Loucy (cell line): ENCODE measurements around the gene SLC22A8.

Experiments
- H2AFZ ChIP-seq: fragments of 200-600 bp; sonication (generic); 2 replicates; pipeline ENCODE4 v1.6.0; 2016; ENCODE audit warnings: antibody characterized with exemption, mild to moderate bottlenecking, low read length, moderate library complexity
- H3F3A ChIP-seq: fragments of 200-600 bp; 2 replicates; pipeline ENCODE4 v1.6.0; 2016; ENCODE audit warnings: antibody characterized with exemption, low read depth, mild to moderate bottlenecking
- H3K27me3 ChIP-seq: fragments of 200-600 bp; sonication (generic); 2 replicates; pipeline ENCODE4 v1.6.1; 2014; ENCODE audit warnings: low read length, mild to moderate bottlenecking; ENCODE audit not compliant: insufficient read depth, poor library complexity, severe bottlenecking
- H3K36me3 ChIP-seq: fragments of 200-600 bp; sonication (generic); 2 replicates; pipeline ENCODE4 v1.6.1; 2016; ENCODE audit warnings: low read length; ENCODE audit not compliant: insufficient read depth
- H3K4me1 ChIP-seq: fragments of 200-600 bp; sonication (generic); 2 replicates; pipeline ENCODE4 v1.5.1; 2014; ENCODE audit warnings: low read length, mild to moderate bottlenecking; ENCODE audit not compliant: insufficient read depth, poor library complexity, severe bottlenecking
- H3K4me2 ChIP-seq: fragments of 200-600 bp; sonication (generic); 2 replicates; pipeline ENCODE4 v1.6.0; 2014; ENCODE audit warnings: antibody characterized with exemption, low read length, low read depth, mild to moderate bottlenecking; ENCODE audit not compliant: poor library complexity, severe bottlenecking
- H3K4me3 ChIP-seq: fragments of 200-600 bp; sonication (generic); 2 replicates; pipeline ENCODE4 v1.5.1; 2014; ENCODE audit warnings: low read length, mild to moderate bottlenecking, mixed read lengths; ENCODE audit not compliant: poor library complexity, severe bottlenecking
- H3K79me2 ChIP-seq: fragments of 200-600 bp; sonication (generic); 2 replicates; pipeline ENCODE4 v1.6.1; 2014; ENCODE audit warnings: low read length; ENCODE audit not compliant: insufficient read depth
- H3K9ac ChIP-seq: fragments of 200-600 bp; sonication (generic); 2 replicates; pipeline ENCODE4 v1.6.0; 2014; ENCODE audit warnings: mild to moderate bottlenecking, low read depth, low read length, moderate library complexity; ENCODE audit not compliant: poor library complexity, severe bottlenecking
- H3K9me2 ChIP-seq: fragments of 200-600 bp; sonication (generic); replicated peaks from 2 replicates; pipeline ENCODE4 v1.6.1; 2016; ENCODE audit warnings: low read depth, low read length, mixed read lengths
- H3K9me3 ChIP-seq: fragments of 200-600 bp; sonication (generic); 2 replicates; pipeline ENCODE4 v1.6.1; 2014; ENCODE audit warnings: mild to moderate bottlenecking, antibody characterized with exemption, low read length, low read depth; ENCODE audit not compliant: insufficient read depth
- H4K20me1 ChIP-seq: fragments of 200-600 bp; sonication (generic); 2 replicates; pipeline ENCODE4 v1.6.0; 2014; ENCODE audit warnings: antibody characterized with exemption, low read length, mild to moderate bottlenecking; ENCODE audit not compliant: insufficient read depth, poor library complexity, severe bottlenecking
- EZH2phosphoT487 ChIP-seq: fragments of 200-600 bp; IDR thresholded peaks from 2 replicates; pipeline ENCODE4 v1.6.1; 2018; ENCODE audit warnings: antibody characterized with exemption, mild to moderate bottlenecking, moderate library complexity, borderline replicate concordance
- TF ChIP-seq, protein P1 (sequence below): fragments of 200-600 bp; sonication (generic); conservative IDR thresholded peaks from 2 replicates; pipeline ENCODE4 v1.5.1; 2014; ENCODE audit warnings: mild to moderate bottlenecking, antibody characterized with exemption, low read length

Gene SLC22A8

DNA sequence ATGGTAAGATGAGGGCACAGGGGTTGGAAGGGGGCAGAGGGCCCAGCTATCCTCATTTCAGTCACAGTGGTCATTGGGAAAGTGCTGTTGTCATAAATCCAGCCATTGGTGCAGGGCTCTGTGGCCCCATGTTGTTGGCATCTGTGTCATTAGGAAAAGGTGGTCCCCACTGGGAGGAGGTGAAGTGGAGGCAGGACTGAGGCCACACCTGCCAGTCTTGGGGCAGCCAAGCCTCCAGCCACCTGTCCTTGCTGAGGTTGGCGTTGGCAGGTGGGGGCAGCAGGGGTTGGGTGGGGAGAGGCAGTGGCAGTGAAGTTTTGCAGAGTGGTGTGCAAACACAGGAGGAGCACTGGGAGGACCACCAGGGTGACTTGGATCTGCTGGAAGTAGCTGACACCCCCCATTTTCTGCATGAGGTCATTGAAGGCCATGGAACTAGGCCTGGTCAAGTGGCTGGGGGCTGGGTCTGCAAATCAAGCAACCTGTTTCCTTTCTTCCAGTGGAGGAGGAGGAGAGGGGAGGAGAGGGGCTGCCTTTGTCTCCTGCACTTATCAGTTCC, 56.1 kb downstream of the SLC22A8 start:
- Histone ChIP-seq H3F3A (no peaks in the 10 kb centered on the region), H3K27me3 (no peaks in the 10 kb centered on the region), H3K36me3 (no peaks in the 10 kb centered on the region), H3K9me3 (no peaks in the 10 kb centered on the region), H3K4me2 (no peak overlapping the region), H3K4me1 (no peaks in the 10 kb centered on the region), H3K79me2 (no peaks in the 10 kb centered on the region), H4K20me1 (no peaks in the 10 kb centered on the region), H3K4me3 (no peak overlapping the region), H3K9ac (no peak overlapping the region), H2AFZ (no peak overlapping the region), H3K9me2 (no peaks in the 10 kb centered on the region)
- no peak for TF ChIP-seq EZH2phosphoT487
- TF ChIP-seq, protein P1, sequence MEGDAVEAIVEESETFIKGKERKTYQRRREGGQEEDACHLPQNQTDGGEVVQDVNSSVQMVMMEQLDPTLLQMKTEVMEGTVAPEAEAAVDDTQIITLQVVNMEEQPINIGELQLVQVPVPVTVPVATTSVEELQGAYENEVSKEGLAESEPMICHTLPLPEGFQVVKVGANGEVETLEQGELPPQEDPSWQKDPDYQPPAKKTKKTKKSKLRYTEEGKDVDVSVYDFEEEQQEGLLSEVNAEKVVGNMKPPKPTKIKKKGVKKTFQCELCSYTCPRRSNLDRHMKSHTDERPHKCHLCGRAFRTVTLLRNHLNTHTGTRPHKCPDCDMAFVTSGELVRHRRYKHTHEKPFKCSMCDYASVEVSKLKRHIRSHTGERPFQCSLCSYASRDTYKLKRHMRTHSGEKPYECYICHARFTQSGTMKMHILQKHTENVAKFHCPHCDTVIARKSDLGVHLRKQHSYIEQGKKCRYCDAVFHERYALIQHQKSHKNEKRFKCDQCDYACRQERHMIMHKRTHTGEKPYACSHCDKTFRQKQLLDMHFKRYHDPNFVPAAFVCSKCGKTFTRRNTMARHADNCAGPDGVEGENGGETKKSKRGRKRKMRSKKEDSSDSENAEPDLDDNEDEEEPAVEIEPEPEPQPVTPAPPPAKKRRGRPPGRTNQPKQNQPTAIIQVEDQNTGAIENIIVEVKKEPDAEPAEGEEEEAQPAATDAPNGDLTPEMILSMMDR: no peak

DNA sequence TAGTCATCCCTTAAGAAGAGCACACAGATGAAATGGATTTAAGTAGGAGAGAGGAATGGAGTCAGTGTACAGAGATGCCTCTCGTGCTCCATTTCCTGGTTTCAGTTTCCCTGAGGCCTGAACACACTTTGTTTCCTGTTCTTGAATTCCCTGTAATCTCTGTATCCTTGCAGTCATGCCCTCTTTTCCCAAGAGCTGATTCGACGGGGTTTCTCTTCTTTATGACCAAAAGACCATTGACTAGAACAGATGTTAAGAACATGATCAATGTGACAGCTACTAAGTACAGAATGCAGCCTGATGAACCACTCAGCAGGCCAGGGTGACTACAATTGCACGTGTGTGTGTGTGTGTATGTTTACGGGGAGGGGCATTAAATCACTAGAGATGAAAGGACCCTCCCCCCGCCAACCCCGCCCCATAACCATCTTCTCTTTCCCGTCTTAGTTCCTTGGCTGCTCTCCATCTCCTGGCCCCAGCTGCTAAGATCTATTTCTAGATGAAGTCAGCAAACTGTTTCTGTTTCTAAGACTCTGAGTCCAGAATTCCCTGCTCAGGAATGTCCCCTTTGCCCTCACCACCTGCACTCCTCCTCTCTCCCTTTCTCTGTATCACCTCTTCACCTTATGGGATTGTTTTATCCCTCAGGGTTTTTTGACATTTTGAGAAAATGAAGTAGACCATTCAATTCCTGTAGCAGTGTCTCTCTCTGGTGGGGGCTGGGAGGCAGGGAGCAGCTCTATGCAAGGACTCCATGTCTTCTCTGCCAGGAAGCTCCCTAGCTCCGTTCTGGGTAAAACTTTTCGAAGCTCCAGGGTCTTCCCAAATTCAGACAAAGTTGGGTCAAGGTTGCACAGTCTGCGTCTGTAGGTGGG, 56.9 kb downstream of the SLC22A8 start:
- H3K9me2 ChIP-seq: no peaks in the 10 kb centered on the region
- no peaks in the 10 kb centered on the region for H3K79me2 ChIP-seq
- H3K4me1 ChIP-seq: no peaks in the 10 kb centered on the region
- TF ChIP-seq, protein P1: no peak
- no peak for TF ChIP-seq EZH2phosphoT487
- H3K9ac ChIP-seq: no peak overlapping the region
- no peaks in the 10 kb centered on the region for H3K27me3 ChIP-seq
- no peak overlapping the region for H3K4me3 ChIP-seq
- no peak overlapping the region for H3K4me2 ChIP-seq
- no peak overlapping the region for H2AFZ ChIP-seq
- no peaks in the 10 kb centered on the region for H3K36me3 ChIP-seq
- no peaks in the 10 kb centered on the region for H3K9me3 ChIP-seq
- H3F3A ChIP-seq: no peaks in the 10 kb centered on the region
- H4K20me1 ChIP-seq: no peaks in the 10 kb centered on the region

DNA sequence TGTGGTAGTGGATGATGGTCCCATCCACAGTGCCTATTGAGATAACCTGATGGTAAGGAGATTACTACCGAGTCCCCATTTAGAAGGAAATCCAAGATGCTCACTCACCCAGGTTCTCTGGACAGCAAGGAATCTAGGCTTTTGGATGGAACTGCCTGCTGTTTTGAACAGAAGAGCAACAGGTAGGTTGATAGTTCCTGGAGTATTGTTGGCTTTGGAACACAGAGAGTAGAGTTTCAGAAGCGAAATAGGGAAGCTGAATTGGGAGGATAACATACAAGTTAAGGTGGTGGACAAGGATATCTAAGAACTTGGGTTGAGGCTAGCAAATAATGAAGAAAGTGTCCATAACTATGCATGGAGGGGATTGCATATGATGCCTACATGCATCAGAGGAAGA, 58.5 kb downstream of the SLC22A8 start:
- H3K9me3 ChIP-seq: no peaks in the 10 kb centered on the region
- H3K4me1 ChIP-seq: no peaks in the 10 kb centered on the region
- TF ChIP-seq EZH2phosphoT487: no peak

More for the DNA sequence above, 58.5 kb downstream of the SLC22A8 start:
- no peaks in the 10 kb centered on the region for H3K9me2 ChIP-seq
- H4K20me1 ChIP-seq: no peaks in the 10 kb centered on the region
- no peak overlapping the region for H2AFZ ChIP-seq
- H3K4me3 ChIP-seq: no peak overlapping the region
- no peaks in the 10 kb centered on the region for H3K79me2 ChIP-seq
- H3K9ac ChIP-seq: no peak overlapping the region
- H3K36me3 ChIP-seq: no peaks in the 10 kb centered on the region
- H3K27me3 ChIP-seq: no peaks in the 10 kb centered on the region
- no peak overlapping the region for H3K4me2 ChIP-seq
- H3F3A ChIP-seq: no peaks in the 10 kb centered on the region
